COR-L47 (cell line): ENCODE results near the gene RNF169.

Source experiments
- DNase-seq: peaks from one replicate; lab custom pipeline; 2025; lab: John Stamatoyannopoulos, UW

The RNF169 gene

GRCh38 chr11:74770456-74770855, 21.8 kb downstream of the RNF169 start:
- DNase-seq, result no peak

DNA sequence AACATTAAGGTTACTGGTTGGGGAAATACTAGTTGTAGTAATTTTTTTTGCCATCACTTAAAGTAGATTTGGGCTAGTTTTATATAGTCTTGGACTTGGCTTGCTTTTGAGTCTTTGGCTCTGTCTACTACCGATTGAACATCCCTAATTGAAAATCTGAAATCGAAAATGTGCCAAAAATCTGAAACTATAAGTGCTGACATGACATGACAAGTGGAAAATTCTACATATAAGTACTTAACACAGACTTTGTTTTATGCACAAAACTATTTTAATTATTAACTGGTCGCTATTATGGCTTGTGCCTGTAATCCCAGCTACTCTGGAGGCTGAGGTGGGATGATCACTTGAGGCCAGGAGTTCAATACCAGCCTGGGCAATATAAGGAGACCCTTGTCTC, 22.5 kb downstream of the RNF169 start:
- DNase-seq, result no peak

DNA sequence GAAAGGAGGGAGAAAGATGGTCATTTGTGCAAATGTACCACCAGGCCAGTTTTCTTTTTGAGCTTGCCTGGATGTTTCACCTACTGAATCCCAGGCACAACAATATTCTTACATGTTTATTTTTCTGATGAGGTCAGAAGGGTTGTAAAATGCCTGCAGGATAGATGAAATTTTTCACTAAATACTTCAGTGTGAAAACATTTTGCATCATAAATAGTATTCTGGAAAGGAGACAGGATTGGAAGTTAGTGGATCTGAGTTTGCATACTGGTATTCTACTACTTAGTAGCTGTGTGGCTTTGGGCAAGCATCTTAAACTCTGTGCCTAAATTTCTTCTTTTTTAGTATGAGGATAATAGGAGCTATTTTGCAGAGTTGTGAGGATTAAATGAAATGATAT, 24.8 kb downstream of the RNF169 start:
- no peak for DNase-seq

GRCh38 chr11:74775762-74776161, 27.1 kb downstream of the RNF169 start:
- DNase-seq, result no peak

GRCh38 chr11:74776546-74776945, 27.9 kb downstream of the RNF169 start:
- no peak for DNase-seq

GRCh38 chr11:74777038-74777437, 28.4 kb downstream of the RNF169 start:
- DNase-seq, result no peak

- DNase-seq, result no peak
Observed at GRCh38 chr11:74777877-74778276, 29.2 kb downstream of the RNF169 start.

DNA sequence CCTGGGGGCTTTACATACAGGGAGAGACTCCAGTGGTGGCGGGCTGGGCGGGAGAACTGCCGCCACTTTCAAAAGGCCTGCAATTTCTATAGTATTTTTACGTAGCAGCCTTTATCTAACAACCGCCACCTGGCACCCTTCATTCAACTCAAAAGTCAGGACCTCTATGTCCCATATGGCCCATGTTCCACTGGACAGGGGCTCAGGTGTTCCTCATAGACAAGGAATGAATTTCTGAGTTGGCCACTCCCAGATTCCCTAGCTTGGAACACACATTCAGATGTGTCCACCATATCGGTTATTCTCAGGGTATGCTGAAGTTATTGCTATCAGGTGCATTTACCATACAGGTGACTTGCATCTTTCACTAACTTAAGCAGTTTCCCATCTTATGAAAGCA, 29.9 kb downstream of the RNF169 start:
- DNase-seq, result no peak

DNA sequence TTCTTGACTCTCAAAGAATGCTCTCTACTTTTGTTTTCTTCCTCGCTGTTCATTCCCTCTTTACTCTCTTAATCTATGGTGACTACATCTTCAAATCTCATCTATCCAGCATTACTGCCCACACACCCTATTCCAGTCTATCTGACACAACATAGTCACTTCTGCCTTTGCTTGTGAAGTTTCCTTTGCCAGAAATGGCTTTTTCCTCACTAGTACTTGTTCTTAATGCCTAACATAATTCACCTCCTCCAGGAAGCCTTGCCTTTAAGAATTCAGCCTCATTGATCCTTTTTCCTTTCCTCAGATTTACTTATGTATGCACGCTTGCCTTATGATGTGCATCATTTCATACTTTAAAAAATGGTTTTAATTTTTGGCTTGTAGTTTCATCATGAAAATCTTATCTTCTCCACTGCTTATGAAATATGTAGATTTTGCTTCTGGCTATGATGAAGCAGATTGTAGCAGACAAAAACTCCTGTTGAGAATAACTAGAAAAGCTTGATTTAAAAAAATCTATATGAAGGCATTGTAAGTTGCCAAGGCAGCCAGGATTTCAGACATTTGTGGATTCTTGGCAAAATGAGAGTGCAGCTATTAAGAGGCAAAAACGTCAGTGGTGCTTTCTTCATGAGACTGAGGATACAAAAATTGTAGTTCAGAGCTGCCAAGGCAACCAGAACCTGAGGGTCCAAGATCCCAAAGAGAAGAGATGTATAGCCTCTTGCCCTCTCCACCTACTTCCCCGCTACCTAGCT, 31.8 kb downstream of the RNF169 start:
- no peak for DNase-seq

GRCh38 chr11:74783241-74783871, 34.7 kb downstream of the RNF169 start:
- DNase-seq, result no peak

DNA sequence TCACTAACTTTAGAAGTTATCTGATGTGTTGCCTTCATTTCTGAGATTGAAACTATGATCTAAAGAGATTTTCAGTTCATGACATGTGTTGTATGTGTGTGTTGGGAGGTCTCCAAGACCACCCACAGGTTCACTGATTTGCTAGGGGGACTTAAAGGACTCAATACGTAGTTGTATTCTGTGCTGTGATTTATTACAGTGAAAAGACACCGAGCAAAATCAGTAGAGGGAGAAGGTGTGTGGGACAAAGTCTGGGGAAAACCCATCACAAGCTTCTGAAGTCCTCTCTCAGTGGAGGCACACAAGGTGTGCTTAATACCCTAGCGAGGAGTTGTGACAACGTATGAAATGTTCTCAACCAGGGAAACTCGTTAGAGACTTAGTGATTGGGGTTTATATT, 35.6 kb downstream of the RNF169 start:
- DNase-seq, result no peak

DNA sequence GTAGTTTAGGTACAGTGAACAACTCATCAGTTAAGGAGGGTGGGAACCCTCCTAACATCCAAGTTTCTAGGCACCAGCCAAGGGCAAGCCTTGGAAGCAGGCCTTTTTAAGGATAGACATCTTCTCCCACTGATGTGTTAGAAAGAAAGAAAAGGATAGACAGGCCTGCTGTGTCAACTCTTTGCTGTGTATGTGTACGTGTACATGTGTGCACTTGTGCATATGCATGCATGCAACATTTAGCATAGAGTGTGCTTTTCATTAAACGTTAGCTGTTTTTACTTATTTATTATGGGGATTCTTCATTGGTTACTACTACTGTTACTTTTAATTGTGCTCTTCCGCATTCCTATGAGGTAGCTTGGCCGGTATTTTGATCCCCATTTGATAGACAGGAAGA, 36.1 kb downstream of the RNF169 start:
- no peak for DNase-seq

DNA sequence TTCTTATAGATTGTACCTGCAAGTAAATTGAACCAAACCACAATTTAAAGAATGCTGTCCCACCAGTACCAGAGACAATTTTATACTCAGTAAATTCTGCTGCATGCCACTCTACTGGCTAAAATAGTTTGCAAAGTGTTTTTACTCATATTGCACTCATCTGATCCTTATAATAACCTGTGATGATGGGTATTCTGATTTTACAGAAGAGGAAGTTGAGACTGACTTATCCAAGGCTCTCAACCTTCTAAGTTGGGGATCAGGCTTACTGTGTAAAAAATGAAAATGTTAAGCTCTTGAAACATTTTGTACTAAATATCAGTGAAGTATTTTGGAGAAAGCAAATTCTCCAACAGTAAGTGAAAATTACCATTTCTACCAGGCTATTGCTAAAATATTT, 37.9 kb downstream of the RNF169 start:
- DNase-seq, result no peak

GRCh38 chr11:74791333-74792100, 42.9 kb downstream of the RNF169 start:
- no peak for DNase-seq

GRCh38 chr11:74806267-74806666, 57.6 kb downstream of the RNF169 start:
- no peak for DNase-seq

DNA sequence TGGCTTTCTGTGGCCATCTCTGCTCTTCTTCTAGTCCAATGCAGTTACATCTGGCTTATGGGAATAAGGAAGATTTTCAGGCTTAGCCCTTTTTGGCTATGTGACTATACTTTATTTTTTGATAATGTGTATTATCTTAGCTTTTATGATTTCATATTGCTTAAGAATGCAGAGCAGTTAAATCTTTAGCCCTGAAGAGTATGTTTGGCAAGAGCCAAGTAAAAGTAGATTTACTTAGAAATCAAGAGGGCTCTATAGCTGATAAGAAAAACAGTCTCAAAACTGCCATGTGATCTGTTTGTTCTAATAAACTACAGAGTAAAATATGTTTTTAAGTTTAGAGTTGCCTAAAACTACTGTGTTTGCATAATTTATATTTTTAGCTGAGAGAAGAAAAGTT, 61.2 kb downstream of the RNF169 start:
- DNase-seq, result no peak

- no peak for DNase-seq
Observed at GRCh38 chr11:74815966-74816365, 67.3 kb downstream of the RNF169 start.

GRCh38 chr11:74816664-74817063, 68.0 kb downstream of the RNF169 start:
- DNase-seq, result no peak

DNA sequence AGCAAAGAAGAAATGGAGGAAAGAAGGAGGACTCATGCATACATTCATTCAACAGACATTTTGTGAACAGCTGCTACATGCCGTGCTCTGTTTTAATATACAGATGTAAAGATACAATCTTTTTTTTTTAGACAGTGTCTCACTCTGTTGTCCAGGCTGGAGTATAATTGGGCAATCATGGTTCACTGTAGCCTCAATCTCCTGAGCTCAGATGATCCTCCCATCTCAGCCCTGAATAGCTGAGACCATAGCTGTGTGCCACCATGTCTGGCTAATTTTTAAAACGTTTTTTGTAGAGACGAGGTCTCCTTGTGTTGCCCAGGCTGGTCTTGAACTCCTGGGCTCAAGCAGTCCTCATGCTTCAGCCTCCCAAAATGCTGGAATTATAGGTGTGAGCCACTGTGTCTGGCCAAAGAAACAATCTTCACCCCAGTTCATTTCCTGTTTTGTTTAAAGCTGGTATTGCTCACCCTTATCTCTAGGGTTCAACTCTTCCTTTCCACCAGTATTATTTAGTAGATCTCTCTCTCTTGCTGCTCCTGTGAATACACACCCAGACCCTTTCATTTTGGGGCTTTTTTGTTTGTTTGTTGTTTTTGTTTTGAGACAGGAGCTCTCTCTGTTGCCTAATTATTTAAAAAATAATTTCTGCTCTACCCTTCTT, 69.8 kb downstream of the RNF169 start:
- DNase-seq, result no peak

- no peak for DNase-seq
Observed at GRCh38 chr11:74819400-74819799, 70.8 kb downstream of the RNF169 start.

DNA sequence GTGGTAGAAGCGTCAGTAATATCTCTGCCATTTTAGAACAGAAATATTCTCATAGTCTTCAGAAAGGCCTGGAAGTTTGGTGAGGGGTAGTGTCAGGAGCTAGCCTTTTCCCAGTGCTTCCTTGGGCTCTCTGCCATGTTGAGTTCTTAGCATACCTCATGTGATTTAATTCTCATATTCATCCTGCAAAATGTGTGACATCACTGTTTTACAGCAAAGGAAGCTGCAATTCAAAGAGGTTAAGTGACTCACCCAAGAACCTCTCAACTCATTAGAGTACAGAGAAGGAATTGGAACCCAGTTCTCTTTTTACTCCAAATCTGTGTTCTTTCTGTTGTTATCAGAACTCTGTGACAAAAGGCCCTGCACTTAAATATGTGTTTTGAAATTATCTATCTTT, 72.1 kb downstream of the RNF169 start:
- no peak for DNase-seq

DNA sequence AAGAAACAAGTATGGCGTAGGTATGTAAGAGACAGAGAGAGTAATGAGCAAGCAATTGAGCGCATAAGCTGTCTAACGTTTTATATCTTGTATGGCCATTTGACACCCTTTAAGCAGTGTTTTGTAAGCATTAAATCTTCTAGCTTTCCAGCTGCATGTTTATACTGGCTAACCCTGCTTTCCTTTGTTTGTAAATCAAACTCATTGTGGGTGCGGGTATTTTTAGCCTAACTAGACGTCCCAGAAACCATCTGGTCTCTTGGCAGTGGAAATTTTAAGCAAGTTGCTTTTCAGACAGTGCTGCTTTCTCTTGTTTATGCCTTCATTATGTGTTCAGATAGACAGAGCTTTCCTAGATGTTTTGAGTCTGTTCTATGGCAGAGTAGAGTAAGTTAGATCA, 73.5 kb downstream of the RNF169 start:
- DNase-seq, result no peak
